Esophagus muscularis mucosa (tissue), 4 donors: ENCODE results near the gene MBD2.

Experiments
- CTCF ChIP-seq, 3 experiments: fragments of 200-600 bp in 2 of 3; fragments of 450-650 bp in 1 of 3; sonication (generic) in 2 of 3; IDR thresholded peaks; one replicate each; pipeline ENCODE4 v1.5.1; 2017 to 2019; ENCODE audit warnings: antibody characterized with exemption in 3 of 3, mild to moderate bottlenecking in 2 of 3, moderate library complexity in 1 of 3
- EP300 ChIP-seq: sonication (generic); formaldehyde crosslinking; IDR thresholded peaks from one replicate; pipeline ENCODE4 v1.6.1; 2017; ENCODE audit warnings: antibody characterized with exemption
- POLR2A ChIP-seq: fragments of 450-650 bp; IDR thresholded peaks from one replicate; pipeline ENCODE4 v1.6.1; 2017; ENCODE audit warnings: antibody characterized with exemption, moderate library complexity, mild to moderate bottlenecking, low read depth
- POLR2AphosphoS5 ChIP-seq, 2 donors: sonication (generic); formaldehyde crosslinking; IDR thresholded peaks; one replicate each; pipeline ENCODE4 v1.6.1; 2017; ENCODE audit warnings: antibody characterized with exemption in 2 of 2

- TF ChIP-seq CTCF (IDR thresholded peaks at IDR 0.05), result no peak
- no peak for TF ChIP-seq POLR2AphosphoS5 (IDR thresholded peaks at IDR 0.05)
- TF ChIP-seq POLR2A, result no peak
- no peak for TF ChIP-seq EP300
Observed at GRCh38 chr18:54149078-54149697, 75.3 kb downstream of the MBD2 start.
